Hematopoietic multipotent progenitor cell treated with erythropoietin and hydrocortisone succinate and interleukin-3 and kit ligand, for 17 days (in vitro differentiated cells): ENCODE data around the gene C9orf43.

Experiments
- DNase-seq: peaks from one replicate; pipeline ENCODE4 v3.0.0-alpha.2; 2015; ENCODE audit warnings: low spot score

The C9orf43 gene

GRCh38 chr9:113467183-113467582 is 56.6 kb downstream of the C9orf43 start:
- no peak for DNase-seq

GRCh38 chr9:113468716-113469448 is 58.3 kb downstream of the C9orf43 start:
- no peak for DNase-seq

- DNase-seq, result no peak
Observed at GRCh38 chr9:113471143-113471542, 60.6 kb downstream of the C9orf43 start.

- DNase-seq, result no peak
Observed at GRCh38 chr9:113471566-113471965, 61.0 kb downstream of the C9orf43 start.

GRCh38 chr9:113472199-113472598 is 61.7 kb downstream of the C9orf43 start:
- DNase-seq, result no peak

GRCh38 chr9:113474360-113475028 is 63.9 kb downstream of the C9orf43 start:
- DNase-seq, result no peak

- DNase-seq, result no peak
Observed at GRCh38 chr9:113475031-113475430, 64.5 kb downstream of the C9orf43 start.

GRCh38 chr9:113475992-113476391 is 65.4 kb downstream of the C9orf43 start:
- no peak for DNase-seq

- no peak for DNase-seq
Observed at GRCh38 chr9:113476511-113476916, 66.0 kb downstream of the C9orf43 start.

- no peak for DNase-seq
Observed at GRCh38 chr9:113477058-113477457, 66.5 kb downstream of the C9orf43 start.

- no peak for DNase-seq
Observed at GRCh38 chr9:113477661-113478060, 67.1 kb downstream of the C9orf43 start.

- no peak for DNase-seq
Observed at GRCh38 chr9:113479174-113479621, 68.7 kb downstream of the C9orf43 start.
